Fibroblast of lung (primary cell): Measurements from ENCODE around the gene ETS2. TPM values are rescaled to one million over a fixed set of nuclear protein-coding genes. Genes with fewer than 3 reads are reported as not detected.

Experiments
- DNase-seq, 2 donors: peaks; one replicate each; pipeline versions ENCODE4 v3.0.0 to v3.0.0-alpha.2; 2010; ENCODE audit warnings: low read depth in 2 of 2
- H2AFZ ChIP-seq: 2 replicates; pipeline ENCODE4 v1.5.1; 2012; ENCODE audit warnings: low read length, control low read depth, inconsistent platforms
- H3K27ac ChIP-seq: 2 replicates; pipeline ENCODE4 v1.5.1; 2011; ENCODE audit warnings: low read length, control low read depth; ENCODE audit not compliant: insufficient read depth
- H3K27me3 ChIP-seq: 2 replicates; pipeline ENCODE4 v1.5.1; 2011; ENCODE audit warnings: mild to moderate bottlenecking, low read length; ENCODE audit not compliant: control insufficient read depth, insufficient read depth
- H3K36me3 ChIP-seq: 2 replicates; pipeline ENCODE4 v1.5.1; 2011; ENCODE audit warnings: low read length; ENCODE audit not compliant: control insufficient read depth, insufficient read depth
- H3K4me1 ChIP-seq: 2 replicates; pipeline ENCODE4 v1.5.1; 2011; ENCODE audit warnings: low read length; ENCODE audit not compliant: control insufficient read depth, insufficient read depth; ENCODE audit errors: extremely low read depth
- H3K4me2 ChIP-seq: 2 replicates; pipeline ENCODE4 v1.5.1; 2011; ENCODE audit warnings: low read length, control low read depth; ENCODE audit not compliant: insufficient read depth; ENCODE audit errors: extremely low read depth
- H3K4me3 ChIP-seq, 4 experiments: fragments of 200-600 bp in 1 of 4; sonication (generic) in 1 of 4; replicated peaks in 1 of 4; 2 replicates each; pipeline ENCODE4 v1.5.1; 2011 to 2016; ENCODE audit warnings: low read length in 4 of 4, low read depth in 3 of 4, mild to moderate bottlenecking in 3 of 4, control low read depth in 2 of 4, inconsistent platforms in 1 of 4, mixed read lengths in 1 of 4; ENCODE audit not compliant: insufficient read depth in 1 of 4; ENCODE audit errors: control extremely low read depth in 1 of 4
- H3K79me2 ChIP-seq: 2 replicates; pipeline ENCODE4 v1.5.1; 2012; ENCODE audit warnings: mild to moderate bottlenecking, low read length, inconsistent platforms; ENCODE audit not compliant: control insufficient read depth, insufficient read depth
- H3K9ac ChIP-seq: 2 replicates; pipeline ENCODE4 v1.5.1; 2011; ENCODE audit warnings: mild to moderate bottlenecking, low read length, control low read depth; ENCODE audit not compliant: insufficient read depth
- H3K9me3 ChIP-seq: 2 replicates; pipeline ENCODE4 v1.5.1; 2012; ENCODE audit warnings: low read depth, low read length; ENCODE audit not compliant: control insufficient read depth, insufficient read depth
- H4K20me1 ChIP-seq: 2 replicates; pipeline ENCODE4 v1.5.1; 2011; ENCODE audit warnings: low read length; ENCODE audit not compliant: control insufficient read depth, insufficient read depth; ENCODE audit errors: extremely low read depth
- CTCF ChIP-seq, 2 donors: IDR thresholded peaks in 1 of 2; conservative IDR thresholded peaks in 1 of 2; 1 replicate in 1 of 2; 2 replicates in 1 of 2; pipeline ENCODE4 v1.5.1; 2011 to 2012; ENCODE audit warnings: low read length in 2 of 2, control low read depth in 1 of 2, inconsistent platforms in 1 of 2, low read depth in 1 of 2, mild to moderate bottlenecking in 1 of 2
- EZH2 ChIP-seq: IDR thresholded peaks from 2 replicates; pipeline ENCODE4 v1.5.1; 2012; ENCODE audit warnings: low read length, control low read depth, mild to moderate bottlenecking; ENCODE audit errors: missing control alignments
- polyA plus RNA-seq, 2 donors: library from polyadenylated mRNA; depleted of rRNA in 1 of 2; stranded (reverse) in 1 of 2; unstranded in 1 of 2; fragments of >200 nt; gene quantifications; 2 replicates each; pipeline ENCODE4 v1.2.1, GENCODE V29; 2011 to 2012; ENCODE audit warnings: missing spikeins in 1 of 2
- total RNA-seq: library from RNA; depleted of rRNA; stranded (reverse); fragments of >200 nt; gene quantifications from 2 replicates; pipeline ENCODE4 v1.2.1, GENCODE V29; 2014

Gene ETS2
- total and polyA plus RNA-seq, 2 donors (not counting 1 experiment from before 2014, with no cell fraction given): 28.0 to 77.3 TPM

- Histone ChIP-seq H3K4me2 (peak overlapping the region; percentile 29), H2AFZ (peak overlapping the region; percentile 13), H3K4me1 (peaks cover 15% of the 10 kb centered on the region)
Observed at GRCh38 chr21:38759413-38759812, 46.3 kb upstream of the ETS2 start.

GRCh38 chr21:38760017-38760761 lies 45.5 kb upstream of the ETS2 start:
- Histone ChIP-seq H3K4me2 (no peak overlapping the region), H3K4me3 (no peak overlapping the region), H3K9me3 (no peaks in the 10 kb centered on the region), H3K4me1 (peaks cover 15% of the 10 kb centered on the region), H2AFZ (no peak overlapping the region), H3K36me3 (no peaks in the 10 kb centered on the region), H3K9ac (no peak overlapping the region), H3K79me2 (no peaks in the 10 kb centered on the region), H3K27me3 (no peaks in the 10 kb centered on the region), H3K27ac (no peak overlapping the region), H4K20me1 (no peaks in the 10 kb centered on the region)
- peak; percentile 66 to 77 for DNase-seq
- TF ChIP-seq EZH2 (no peak), CTCF (conservative IDR thresholded peaks at IDR 0.05 in 1 of 2, IDR thresholded peaks at IDR 0.05 in 1 of 2; ENCODE audit: low read depth in 1 of 2, low read length in 2 of 2) (no peak)

More at GRCh38 chr21:38759413-38759812, 46.3 kb upstream of the ETS2 start:
- no peaks in the 10 kb centered on the region for H3K27me3 ChIP-seq
- H3K79me2 ChIP-seq: no peaks in the 10 kb centered on the region
- no peak for TF ChIP-seq EZH2
- no peak for TF ChIP-seq CTCF (conservative IDR thresholded peaks at IDR 0.05 in 1 of 2, IDR thresholded peaks at IDR 0.05 in 1 of 2; ENCODE audit: low read depth in 1 of 2, low read length in 2 of 2)
- no peak overlapping the region for H3K9ac ChIP-seq
- no peak overlapping the region for H3K4me3 ChIP-seq
- peak in 1 of 2 donors; percentile 20 for DNase-seq
- H3K9me3 ChIP-seq: no peaks in the 10 kb centered on the region
- no peaks in the 10 kb centered on the region for H3K36me3 ChIP-seq
- H3K27ac ChIP-seq: peak overlapping the region; percentile 29
- no peaks in the 10 kb centered on the region for H4K20me1 ChIP-seq

DNA sequence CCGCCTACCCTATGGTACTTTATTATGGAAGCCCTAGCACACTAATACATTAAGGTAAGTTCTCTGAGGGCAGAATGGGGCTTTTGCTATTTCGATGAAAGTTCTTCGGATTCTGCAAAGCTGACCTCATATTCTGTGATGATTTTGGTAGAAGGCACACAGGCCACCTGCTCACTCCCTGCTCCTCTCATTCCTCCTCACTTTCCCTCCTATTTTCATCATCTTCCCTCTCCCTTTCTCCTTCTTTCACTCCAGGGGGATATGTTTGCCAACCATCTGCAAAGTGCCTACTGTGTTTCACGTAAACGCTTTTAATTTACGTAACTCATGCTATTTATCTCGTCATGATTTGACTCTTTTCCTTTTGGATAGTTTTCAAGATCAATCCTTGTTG lies 45.0 kb upstream of the ETS2 start:
- H3K27me3 ChIP-seq: no peaks in the 10 kb centered on the region
- no peak overlapping the region for H2AFZ ChIP-seq
- H3K9me3 ChIP-seq: no peaks in the 10 kb centered on the region
- no peak overlapping the region for H3K4me3 ChIP-seq
- no peaks in the 10 kb centered on the region for H3K36me3 ChIP-seq
- no peak for DNase-seq
- no peaks in the 10 kb centered on the region for H3K79me2 ChIP-seq
- no peak overlapping the region for H3K9ac ChIP-seq
- H4K20me1 ChIP-seq: no peaks in the 10 kb centered on the region
- no peak overlapping the region for H3K4me2 ChIP-seq
- no peak for TF ChIP-seq EZH2
- no peak for TF ChIP-seq CTCF (conservative IDR thresholded peaks at IDR 0.05 in 1 of 2, IDR thresholded peaks at IDR 0.05 in 1 of 2; ENCODE audit: low read depth in 1 of 2, low read length in 2 of 2)
- H3K4me1 ChIP-seq: peaks cover 12% of the 10 kb centered on the region
- no peak overlapping the region for H3K27ac ChIP-seq
